A673 (cell line): ENCODE data around the gene GIT2. TPM values are rescaled to one million over a fixed set of nuclear protein-coding genes. Genes with fewer than 3 reads are reported as not detected.

ENCODE experiments used
- BruUV-seq: library from RNA; stranded (reverse); fragments of 400-500 nt; replicated peaks from 2 replicates; lab custom pipeline; 2021; lab: Mats Ljungman, UMichigan
- CTCF ChIA-PET: fragments of 300-600 bp; sonication (Branson Sonifier 250); formaldehyde crosslinking; loops from one replicate; lab custom pipeline; 2022; ENCODE audit warnings: antibody characterized with exemption; lab: Charles Lee
- POLR2A ChIA-PET: fragments of 300-600 bp; sonication (Branson Sonifier 250); formaldehyde crosslinking; loops from one replicate; lab custom pipeline; 2022; ENCODE audit warnings: antibody characterized with exemption; ENCODE audit not compliant: low non-redundant PET; lab: Charles Lee
- DNase-seq: peaks from one replicate; pipeline ENCODE4 v3.0.0-alpha.2; 2015; ENCODE audit warnings: low spot score
- H3K27ac ChIP-seq: fragments of 200-600 bp; sonication (generic); 2 replicates; pipeline ENCODE4 v1.5.1; 2016; ENCODE audit warnings: mixed run types, low read depth, mild to moderate bottlenecking, mixed read lengths, antibody characterized with exemption, low read length; ENCODE audit not compliant: poor library complexity, severe bottlenecking
- H3K27me3 ChIP-seq: fragments of 200-600 bp; sonication (generic); replicated peaks from 2 replicates; pipeline ENCODE4 v1.6.1; 2017; ENCODE audit warnings: mixed run types, low read depth, mild to moderate bottlenecking, mixed read lengths, antibody characterized with exemption, low read length; ENCODE audit not compliant: insufficient read depth, poor library complexity
- H3K36me3 ChIP-seq: fragments of 200-600 bp; sonication (generic); 2 replicates; pipeline ENCODE4 v1.6.1; 2016; ENCODE audit warnings: mixed run types, mild to moderate bottlenecking, mixed read lengths, antibody characterized with exemption, low read length; ENCODE audit not compliant: insufficient read depth, poor library complexity, severe bottlenecking
- H3K4me1 ChIP-seq: fragments of 200-600 bp; sonication (generic); 2 replicates; pipeline ENCODE4 v1.6.1; 2017; ENCODE audit warnings: mixed run types, mild to moderate bottlenecking, mixed read lengths, antibody characterized with exemption, low read length; ENCODE audit not compliant: insufficient read depth, poor library complexity, severe bottlenecking
- H3K4me3 ChIP-seq: fragments of 200-600 bp; sonication (generic); 2 replicates; pipeline ENCODE4 v1.5.1; 2016; ENCODE audit warnings: low read depth, mixed run types, mild to moderate bottlenecking, mixed read lengths, low read length; ENCODE audit not compliant: poor library complexity, severe bottlenecking
- H3K9me3 ChIP-seq: fragments of 200-600 bp; sonication (generic); 2 replicates; pipeline ENCODE4 v1.6.1; 2016; ENCODE audit warnings: mixed run types, low read depth, mild to moderate bottlenecking, mixed read lengths, antibody characterized with exemption, low read length; ENCODE audit not compliant: poor library complexity, severe bottlenecking
- EZH2 ChIP-seq: fragments of 200-600 bp; sonication (generic); IDR thresholded peaks from 2 replicates; pipeline ENCODE4 v1.6.1; 2017; ENCODE audit warnings: borderline replicate concordance, low read depth, mild to moderate bottlenecking, mixed read lengths, antibody characterized with exemption, low read length; ENCODE audit not compliant: poor library complexity, severe bottlenecking
- intact Hi-C: fragments of 100-400 bp; cut with micrococcal nuclease; formaldehyde crosslinking; loops from one replicate; pipeline ENCODE4 v1.10.0; 2022; ENCODE audit not compliant: unreplicated experiment
- total RNA-seq: library from RNA; stranded (reverse); gene quantifications from 2 replicates; pipeline ENCODE4 v1.2.3, GENCODE V29; 2021
- TF ChIP-seq, protein P1 (sequence below): fragments of 300-800, 200-600 bp; sonication (generic); conservative IDR thresholded peaks from 2 replicates; pipeline ENCODE4 v1.5.1; 2017; ENCODE audit warnings: low read depth, mild to moderate bottlenecking, antibody characterized with exemption, low read length, moderate library complexity, mixed read lengths

The GIT2 gene
- total RNA-seq, 1 experiment from 2014 or later, result 48.1 TPM

DNA sequence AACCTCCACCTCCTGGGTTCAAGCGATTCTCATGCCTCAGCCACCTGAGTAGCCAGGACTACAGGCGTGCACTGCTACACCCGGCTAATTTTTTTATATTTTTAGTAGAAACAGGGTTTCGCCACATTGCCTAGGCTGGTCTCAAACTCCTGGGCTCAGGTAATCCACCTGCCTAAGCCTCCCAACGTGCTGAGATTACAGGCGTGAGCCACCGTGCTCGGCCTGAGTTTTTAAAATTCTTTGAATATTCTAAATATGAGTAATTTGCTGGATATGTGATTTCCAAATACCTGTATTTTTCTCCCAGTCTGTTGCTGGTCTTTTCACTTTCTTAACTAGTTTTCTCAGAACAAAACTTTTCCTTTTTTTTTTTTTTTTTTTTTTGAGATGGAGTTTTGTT lies 27.4 kb downstream of the GIT2 start:
- intact Hi-C loops, result no loop called here
- Histone ChIP-seq H3K4me1 (no peaks in the 10 kb centered on the region), H3K27ac (no peak overlapping the region), H3K27me3 (no peaks in the 10 kb centered on the region), H3K4me3 (no peak overlapping the region), H3K36me3 (peaks cover 8% of the 10 kb centered on the region), H3K9me3 (no peaks in the 10 kb centered on the region)
- TF ChIP-seq, protein P1, sequence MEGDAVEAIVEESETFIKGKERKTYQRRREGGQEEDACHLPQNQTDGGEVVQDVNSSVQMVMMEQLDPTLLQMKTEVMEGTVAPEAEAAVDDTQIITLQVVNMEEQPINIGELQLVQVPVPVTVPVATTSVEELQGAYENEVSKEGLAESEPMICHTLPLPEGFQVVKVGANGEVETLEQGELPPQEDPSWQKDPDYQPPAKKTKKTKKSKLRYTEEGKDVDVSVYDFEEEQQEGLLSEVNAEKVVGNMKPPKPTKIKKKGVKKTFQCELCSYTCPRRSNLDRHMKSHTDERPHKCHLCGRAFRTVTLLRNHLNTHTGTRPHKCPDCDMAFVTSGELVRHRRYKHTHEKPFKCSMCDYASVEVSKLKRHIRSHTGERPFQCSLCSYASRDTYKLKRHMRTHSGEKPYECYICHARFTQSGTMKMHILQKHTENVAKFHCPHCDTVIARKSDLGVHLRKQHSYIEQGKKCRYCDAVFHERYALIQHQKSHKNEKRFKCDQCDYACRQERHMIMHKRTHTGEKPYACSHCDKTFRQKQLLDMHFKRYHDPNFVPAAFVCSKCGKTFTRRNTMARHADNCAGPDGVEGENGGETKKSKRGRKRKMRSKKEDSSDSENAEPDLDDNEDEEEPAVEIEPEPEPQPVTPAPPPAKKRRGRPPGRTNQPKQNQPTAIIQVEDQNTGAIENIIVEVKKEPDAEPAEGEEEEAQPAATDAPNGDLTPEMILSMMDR, result no peak
- TF ChIP-seq EZH2, result no peak
- ChIA-PET CTCF (no interaction called here), POLR2A (no interaction called here)
- no TSS peak for BruUV-seq
- DNase-seq, result no peak

DNA sequence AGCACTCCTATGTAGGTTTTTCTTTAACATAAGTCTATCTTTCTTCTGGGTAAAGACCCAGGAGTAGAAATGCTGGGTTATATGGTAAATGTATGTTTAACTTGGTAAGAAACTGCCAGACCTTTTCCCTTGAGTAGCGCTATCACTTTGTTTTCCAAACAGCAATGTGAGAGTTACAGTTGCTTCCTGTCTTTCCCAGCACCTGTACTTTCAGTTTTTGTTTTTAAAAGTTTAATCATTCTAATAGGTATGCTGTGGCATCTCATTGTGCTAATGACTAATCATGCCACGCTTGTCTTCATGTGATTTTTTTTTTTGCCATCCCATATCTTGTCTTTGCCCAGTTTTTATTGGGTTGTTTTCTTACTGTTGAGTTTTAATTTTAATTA lies 28.1 kb downstream of the GIT2 start:
- Histone ChIP-seq H3K27me3 (no peaks in the 10 kb centered on the region), H3K4me1 (no peaks in the 10 kb centered on the region), H3K36me3 (peaks cover 15% of the 10 kb centered on the region), H3K9me3 (no peaks in the 10 kb centered on the region), H3K4me3 (no peak overlapping the region), H3K27ac (no peak overlapping the region)
- TF ChIP-seq, protein P1, result no peak
- no peak for DNase-seq
- POLR2A ChIA-PET, result no interaction called here
- intact Hi-C loops, result no loop called here
- BruUV-seq, result no TSS peak
- CTCF ChIA-PET, result no interaction called here

- Histone ChIP-seq H3K36me3 (peaks cover 15% of the 10 kb centered on the region), H3K27ac (no peak overlapping the region), H3K9me3 (no peaks in the 10 kb centered on the region), H3K4me1 (no peaks in the 10 kb centered on the region), H3K27me3 (no peaks in the 10 kb centered on the region), H3K4me3 (no peak overlapping the region)
- intact Hi-C loops, result no loop called here
- CTCF ChIA-PET, result interaction anchor here (0.6 kb wide), 1 partner anchor 464 kb away, joined by 3 read pairs; no protein-coding TSS in a partner anchor
- DNase-seq, result peak; percentile 21
- POLR2A ChIA-PET, result no interaction called here
- no TSS peak for BruUV-seq
- no peak for TF ChIP-seq EZH2
- TF ChIP-seq, protein P1, result no peak
Measured at GRCh38 chr12:109967383-109968031, 28.7 kb downstream of the GIT2 start.
